ENCODE data around the gene ANKAR.
"Not testable (repeated sequence)": the region's sequence is repeated elsewhere in the genome, so short reads cannot be mapped to it uniquely, and the experiment has no call there.

The ANKAR gene

GRCh38 chr2:189660803-189661147, 13.7 kb upstream of the ANKAR start:
- H3K4me3 ChIP-seq (ENCODE audit: low read depth in 1 of 2, low read length in 2 of 2) = no peak overlapping the region
- no peak overlapping the region for H3K27ac ChIP-seq (ENCODE audit: low read length)
- no peaks in the 10 kb centered on the region for H3K27me3 ChIP-seq (ENCODE audit: low read depth, low read length)
- H3K9me3 ChIP-seq (ENCODE audit: control insufficient read depth in 1 of 2, low read length in 2 of 2) = no peaks in the 10 kb centered on the region
- H3K4me1 ChIP-seq (ENCODE audit: control insufficient read depth in 1 of 2, insufficient read depth in 2 of 2, low read length in 2 of 2) = peaks cover 8 to 18% of the 10 kb centered on the region in 2 donors
- no peaks in the 10 kb centered on the region for H3K36me3 ChIP-seq (ENCODE audit: control insufficient read depth in 1 of 2, insufficient read depth in 2 of 2, low read length in 2 of 2)

GRCh38 chr2:189661148-189661956, 13.1 kb upstream of the ANKAR start, which contains the start of gene ASNSD1:
TSS of gene ASNSD1 (plus strand) at chr2:189661459. CDS start at chr2:189666133, 4,674 bp downstream.
- Histone ChIP-seq H3K27me3 (ENCODE audit: low read depth, low read length) (no peaks in the 10 kb centered on the region), H3K9me3 (ENCODE audit: control insufficient read depth in 1 of 2, low read length in 2 of 2) (no peaks in the 10 kb centered on the region), H3K4me1 (ENCODE audit: control insufficient read depth in 1 of 2, insufficient read depth in 2 of 2, low read length in 2 of 2) (peaks cover 8 to 18% of the 10 kb centered on the region in 2 donors), H3K36me3 (ENCODE audit: control insufficient read depth in 1 of 2, insufficient read depth in 2 of 2, low read length in 2 of 2) (peaks cover 2 to 5% of the 10 kb centered on the region in 2 donors), H3K27ac (ENCODE audit: low read length) (peak within 1 kb of the TSS; percentile 90), H3K4me3 (ENCODE audit: low read depth in 1 of 2, low read length in 2 of 2) (peak within 1 kb of the TSS; percentile 82 to 97)

GRCh38 chr2:189661957-189662321, 12.5 kb upstream of the ANKAR start:
- H3K9me3 ChIP-seq (ENCODE audit: control insufficient read depth in 1 of 2, low read length in 2 of 2) = no peaks in the 10 kb centered on the region
- peaks cover 8 to 18% of the 10 kb centered on the region in 2 donors for H3K4me1 ChIP-seq (ENCODE audit: control insufficient read depth in 1 of 2, insufficient read depth in 2 of 2, low read length in 2 of 2)
- peak overlapping the region; percentile 82 to 97 for H3K4me3 ChIP-seq (ENCODE audit: low read depth in 1 of 2, low read length in 2 of 2)
- peaks cover 8 to 11% of the 10 kb centered on the region in 2 donors for H3K36me3 ChIP-seq (ENCODE audit: control insufficient read depth in 1 of 2, insufficient read depth in 2 of 2, low read length in 2 of 2)
- H3K27ac ChIP-seq (ENCODE audit: low read length) = peak overlapping the region; percentile 90
- H3K27me3 ChIP-seq (ENCODE audit: low read depth, low read length) = no peaks in the 10 kb centered on the region

GRCh38 chr2:189662669-189663226, 11.7 kb upstream of the ANKAR start:
- no peaks in the 10 kb centered on the region for H3K27me3 ChIP-seq (ENCODE audit: low read depth, low read length)
- H3K36me3 ChIP-seq (ENCODE audit: control insufficient read depth in 1 of 2, insufficient read depth in 2 of 2, low read length in 2 of 2) = peaks cover 15 to 16% of the 10 kb centered on the region in 2 donors
- H3K4me1 ChIP-seq (ENCODE audit: control insufficient read depth in 1 of 2, insufficient read depth in 2 of 2, low read length in 2 of 2) = peaks cover 8 to 18% of the 10 kb centered on the region in 2 donors
- peak overlapping the region; percentile 82 to 97 for H3K4me3 ChIP-seq (ENCODE audit: low read depth in 1 of 2, low read length in 2 of 2)
- no peaks in the 10 kb centered on the region for H3K9me3 ChIP-seq (ENCODE audit: control insufficient read depth in 1 of 2, low read length in 2 of 2)
- peak overlapping the region; percentile 90 for H3K27ac ChIP-seq (ENCODE audit: low read length)

GRCh38 chr2:189663319-189663718, 11.2 kb upstream of the ANKAR start:
- not testable (repeated sequence) for H3K9me3 ChIP-seq (ENCODE audit: control insufficient read depth in 1 of 2, low read length in 2 of 2); H3K27me3 ChIP-seq (ENCODE audit: low read depth, low read length); H3K4me3 ChIP-seq (ENCODE audit: low read depth in 1 of 2, low read length in 2 of 2); H3K27ac ChIP-seq (ENCODE audit: low read length)
- Histone ChIP-seq H3K4me1 (ENCODE audit: control insufficient read depth in 1 of 2, insufficient read depth in 2 of 2, low read length in 2 of 2) (peaks cover 8 to 18% of the 10 kb centered on the region in 2 donors), H3K36me3 (ENCODE audit: control insufficient read depth in 1 of 2, insufficient read depth in 2 of 2, low read length in 2 of 2) (peaks cover 20 to 21% of the 10 kb centered on the region in 2 donors)

GRCh38 chr2:189669913-189670312, 4.6 kb upstream of the ANKAR start:
- Histone ChIP-seq H3K36me3 (ENCODE audit: control insufficient read depth in 1 of 2, insufficient read depth in 2 of 2, low read length in 2 of 2) (peaks cover 41 to 50% of the 10 kb centered on the region in 2 donors), H3K27ac (ENCODE audit: low read length) (no peak overlapping the region), H3K9me3 (ENCODE audit: control insufficient read depth in 1 of 2, low read length in 2 of 2) (no peaks in the 10 kb centered on the region), H3K4me1 (ENCODE audit: control insufficient read depth in 1 of 2, insufficient read depth in 2 of 2, low read length in 2 of 2) (peaks cover 0 to 6% of the 10 kb centered on the region in 2 donors), H3K4me3 (ENCODE audit: low read depth in 1 of 2, low read length in 2 of 2) (no peak overlapping the region), H3K27me3 (ENCODE audit: low read depth, low read length) (no peaks in the 10 kb centered on the region)

GRCh38 chr2:189673661-189674373, 653 bp upstream of the ANKAR start:
- no peaks in the 10 kb centered on the region for H3K9me3 ChIP-seq (ENCODE audit: control insufficient read depth in 1 of 2, low read length in 2 of 2)
- peaks cover 0 to 16% of the 10 kb centered on the region in 2 donors for H3K4me1 ChIP-seq (ENCODE audit: control insufficient read depth in 1 of 2, insufficient read depth in 2 of 2, low read length in 2 of 2)
- H3K4me3 ChIP-seq (ENCODE audit: low read depth in 1 of 2, low read length in 2 of 2) = peak overlapping the region; percentile 74 to 76
- H3K27ac ChIP-seq (ENCODE audit: low read length) = peak overlapping the region; percentile 91
- H3K27me3 ChIP-seq (ENCODE audit: low read depth, low read length) = no peaks in the 10 kb centered on the region
- H3K36me3 ChIP-seq (ENCODE audit: control insufficient read depth in 1 of 2, insufficient read depth in 2 of 2, low read length in 2 of 2) = peaks cover 15 to 26% of the 10 kb centered on the region in 2 donors

- Histone ChIP-seq H3K27ac (ENCODE audit: low read length) (no peak overlapping the region), H3K9me3 (ENCODE audit: control insufficient read depth in 1 of 2, low read length in 2 of 2) (no peaks in the 10 kb centered on the region), H3K27me3 (ENCODE audit: low read depth, low read length) (no peaks in the 10 kb centered on the region), H3K4me3 (ENCODE audit: low read depth in 1 of 2, low read length in 2 of 2) (no peak overlapping the region), H3K4me1 (ENCODE audit: control insufficient read depth in 1 of 2, insufficient read depth in 2 of 2, low read length in 2 of 2) (peaks cover 0 to 16% of the 10 kb centered on the region in 2 donors), H3K36me3 (ENCODE audit: control insufficient read depth in 1 of 2, insufficient read depth in 2 of 2, low read length in 2 of 2) (peaks cover 5 to 14% of the 10 kb centered on the region in 2 donors)
Observed at GRCh38 chr2:189676471-189676870, 2.0 kb downstream of the ANKAR start.

- Histone ChIP-seq H3K27ac (ENCODE audit: low read length) (no peak overlapping the region), H3K4me1 (ENCODE audit: control insufficient read depth in 1 of 2, insufficient read depth in 2 of 2, low read length in 2 of 2) (peaks cover 0 to 10% of the 10 kb centered on the region in 2 donors), H3K9me3 (ENCODE audit: control insufficient read depth in 1 of 2, low read length in 2 of 2) (no peaks in the 10 kb centered on the region), H3K27me3 (ENCODE audit: low read depth, low read length) (no peaks in the 10 kb centered on the region), H3K36me3 (ENCODE audit: control insufficient read depth in 1 of 2, insufficient read depth in 2 of 2, low read length in 2 of 2) (peaks cover 0 to 4% of the 10 kb centered on the region in 2 donors), H3K4me3 (ENCODE audit: low read depth in 1 of 2, low read length in 2 of 2) (no peak overlapping the region)
Observed at GRCh38 chr2:189679226-189679625, 4.8 kb downstream of the ANKAR start.

GRCh38 chr2:189681203-189681602, 6.7 kb downstream of the ANKAR start:
- Histone ChIP-seq H3K4me1 (ENCODE audit: control insufficient read depth in 1 of 2, insufficient read depth in 2 of 2, low read length in 2 of 2) (no peaks in the 10 kb centered on the region), H3K9me3 (ENCODE audit: control insufficient read depth in 1 of 2, low read length in 2 of 2) (no peaks in the 10 kb centered on the region), H3K4me3 (ENCODE audit: low read depth in 1 of 2, low read length in 2 of 2) (no peak overlapping the region), H3K27ac (ENCODE audit: low read length) (no peak overlapping the region), H3K36me3 (ENCODE audit: control insufficient read depth in 1 of 2, insufficient read depth in 2 of 2, low read length in 2 of 2) (no peaks in the 10 kb centered on the region), H3K27me3 (ENCODE audit: low read depth, low read length) (no peaks in the 10 kb centered on the region)

- Histone ChIP-seq H3K36me3 (ENCODE audit: control insufficient read depth in 1 of 2, insufficient read depth in 2 of 2, low read length in 2 of 2) (no peaks in the 10 kb centered on the region), H3K9me3 (ENCODE audit: control insufficient read depth in 1 of 2, low read length in 2 of 2) (no peaks in the 10 kb centered on the region), H3K27ac (ENCODE audit: low read length) (no peak overlapping the region), H3K4me1 (ENCODE audit: control insufficient read depth in 1 of 2, insufficient read depth in 2 of 2, low read length in 2 of 2) (no peaks in the 10 kb centered on the region), H3K4me3 (ENCODE audit: low read depth in 1 of 2, low read length in 2 of 2) (no peak overlapping the region), H3K27me3 (ENCODE audit: low read depth, low read length) (no peaks in the 10 kb centered on the region)
Observed at GRCh38 chr2:189681903-189682302, 7.4 kb downstream of the ANKAR start.

Measured in muscle layer of duodenum (tissue), 2 donors.